GM06990 (cell line): Measurements from ENCODE around the gene COA1.

Source experiments
- DNase-seq: peaks from one replicate; pipeline ENCODE4 v3.0.0-alpha.2; 2011; ENCODE audit not compliant: insufficient read length; ENCODE audit errors: extremely low read depth
- H3K27me3 ChIP-seq: replicated peaks from 2 replicates; pipeline ENCODE4 v1.6.0; 2011; ENCODE audit warnings: low read length; ENCODE audit not compliant: control insufficient read depth, insufficient read depth
- H3K36me3 ChIP-seq: 2 replicates; pipeline ENCODE4 v1.5.1; 2011; ENCODE audit warnings: low read length; ENCODE audit not compliant: control insufficient read depth, insufficient read depth
- H3K4me3 ChIP-seq: replicated peaks from 2 replicates; pipeline ENCODE4 v1.5.1; 2011; ENCODE audit warnings: low read depth, mild to moderate bottlenecking, control low read depth, low read length
- TF ChIP-seq, protein P1 (sequence below): IDR thresholded peaks from 2 replicates; pipeline ENCODE4 v1.5.1; 2011; ENCODE audit warnings: low read length, control low read depth, mild to moderate bottlenecking, inconsistent platforms; ENCODE audit not compliant: insufficient read depth, poor library complexity, severe bottlenecking

COA1 gene

GRCh38 chr7:43700059-43700501 is 29.2 kb downstream of the COA1 start:
- peaks cover 2% of the 10 kb centered on the region; the same call in 1 of the 2 replicates for H3K36me3 ChIP-seq

GRCh38 chr7:43698460-43699255 is 30.7 kb downstream of the COA1 start:
- TF ChIP-seq, protein P1, sequence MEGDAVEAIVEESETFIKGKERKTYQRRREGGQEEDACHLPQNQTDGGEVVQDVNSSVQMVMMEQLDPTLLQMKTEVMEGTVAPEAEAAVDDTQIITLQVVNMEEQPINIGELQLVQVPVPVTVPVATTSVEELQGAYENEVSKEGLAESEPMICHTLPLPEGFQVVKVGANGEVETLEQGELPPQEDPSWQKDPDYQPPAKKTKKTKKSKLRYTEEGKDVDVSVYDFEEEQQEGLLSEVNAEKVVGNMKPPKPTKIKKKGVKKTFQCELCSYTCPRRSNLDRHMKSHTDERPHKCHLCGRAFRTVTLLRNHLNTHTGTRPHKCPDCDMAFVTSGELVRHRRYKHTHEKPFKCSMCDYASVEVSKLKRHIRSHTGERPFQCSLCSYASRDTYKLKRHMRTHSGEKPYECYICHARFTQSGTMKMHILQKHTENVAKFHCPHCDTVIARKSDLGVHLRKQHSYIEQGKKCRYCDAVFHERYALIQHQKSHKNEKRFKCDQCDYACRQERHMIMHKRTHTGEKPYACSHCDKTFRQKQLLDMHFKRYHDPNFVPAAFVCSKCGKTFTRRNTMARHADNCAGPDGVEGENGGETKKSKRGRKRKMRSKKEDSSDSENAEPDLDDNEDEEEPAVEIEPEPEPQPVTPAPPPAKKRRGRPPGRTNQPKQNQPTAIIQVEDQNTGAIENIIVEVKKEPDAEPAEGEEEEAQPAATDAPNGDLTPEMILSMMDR = no peak

More at GRCh38 chr7:43700059-43700501, 29.2 kb downstream of the COA1 start:
- H3K27me3 ChIP-seq = no peaks in the 10 kb centered on the region
- TF ChIP-seq, protein P1 = peak; percentile 54
- H3K4me3 ChIP-seq = no peak overlapping the region
- peak; percentile 19 for DNase-seq

DNA sequence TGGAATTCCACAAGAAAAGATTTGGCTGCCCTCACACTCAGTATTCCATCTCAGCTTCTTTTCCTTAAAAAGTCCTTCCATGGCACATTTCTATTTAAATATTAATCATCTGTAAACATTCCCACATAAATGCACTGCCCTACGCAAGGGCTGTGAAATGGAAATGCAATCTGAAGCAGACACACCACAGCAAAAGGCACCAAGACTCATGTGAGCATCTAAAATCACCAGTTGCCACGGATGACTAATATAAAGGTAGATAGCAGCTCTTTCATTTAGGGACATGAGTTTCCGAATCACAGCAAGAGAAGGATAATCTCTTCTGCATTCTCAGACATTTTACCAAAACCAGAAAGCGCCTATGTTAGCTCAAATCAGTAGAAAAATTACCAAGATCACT is 31.6 kb downstream of the COA1 start:
- Histone ChIP-seq H3K27me3 (no peaks in the 10 kb centered on the region), H3K4me3 (no peak overlapping the region), H3K36me3 (no peaks in the 10 kb centered on the region)
- DNase-seq = no peak
- TF ChIP-seq, protein P1 = no peak

More at GRCh38 chr7:43698460-43699255, 30.7 kb downstream of the COA1 start:
- DNase-seq = no peak
- Histone ChIP-seq H3K4me3 (no peak overlapping the region), H3K36me3 (no peaks in the 10 kb centered on the region), H3K27me3 (no peaks in the 10 kb centered on the region)

GRCh38 chr7:43695365-43695764 is 34.0 kb downstream of the COA1 start:
- TF ChIP-seq, protein P1 = no peak
- DNase-seq = no peak
- Histone ChIP-seq H3K27me3 (no peaks in the 10 kb centered on the region), H3K36me3 (no peaks in the 10 kb centered on the region), H3K4me3 (no peak overlapping the region)

- H3K36me3 ChIP-seq = no peaks in the 10 kb centered on the region
- no peak for DNase-seq
- H3K4me3 ChIP-seq = no peak overlapping the region
- H3K27me3 ChIP-seq = no peaks in the 10 kb centered on the region
- TF ChIP-seq, protein P1 = no peak
Observed at GRCh38 chr7:43694399-43694748, 34.9 kb downstream of the COA1 start.
